Peyer's patch (tissue), 4 donors: ENCODE measurements around the gene CMTM8.

Source experiments
- CTCF ChIP-seq, 6 experiments: fragments of 450-650 bp in 4 of 6; fragments of 200-600 bp in 2 of 6; sonication (generic) in 1 of 6; IDR thresholded peaks; one replicate each; pipeline ENCODE4 v1.5.1; 2017 to 2019; ENCODE audit warnings: antibody characterized with exemption in 6 of 6, mild to moderate bottlenecking in 3 of 6, moderate library complexity in 1 of 6
- POLR2A ChIP-seq, 2 donors: fragments of 450-650 bp; IDR thresholded peaks; one replicate each; pipeline ENCODE4 v1.5.1; 2017; ENCODE audit warnings: antibody characterized with exemption in 2 of 2, mild to moderate bottlenecking in 2 of 2, moderate library complexity in 2 of 2

GRCh38 chr3:32222950-32223349 lies 15.5 kb upstream of the CMTM8 start:
- no peak for TF ChIP-seq CTCF (IDR thresholded peaks at IDR 0.05)
- no peak for TF ChIP-seq POLR2A (IDR thresholded peaks at IDR 0.05)
